GM19324 (cell line): ENCODE results near the gene E2F3.

Experiments used
- ATAC-seq: cut with Tn5 transposase; IDR thresholded peaks from one replicate; pipeline ENCODE4 v1.9.1; 2021; ENCODE audit warnings: mild to moderate bottlenecking, moderate library complexity; ENCODE audit not compliant: unreplicated experiment, low FRiP score

The E2F3 gene

DNA sequence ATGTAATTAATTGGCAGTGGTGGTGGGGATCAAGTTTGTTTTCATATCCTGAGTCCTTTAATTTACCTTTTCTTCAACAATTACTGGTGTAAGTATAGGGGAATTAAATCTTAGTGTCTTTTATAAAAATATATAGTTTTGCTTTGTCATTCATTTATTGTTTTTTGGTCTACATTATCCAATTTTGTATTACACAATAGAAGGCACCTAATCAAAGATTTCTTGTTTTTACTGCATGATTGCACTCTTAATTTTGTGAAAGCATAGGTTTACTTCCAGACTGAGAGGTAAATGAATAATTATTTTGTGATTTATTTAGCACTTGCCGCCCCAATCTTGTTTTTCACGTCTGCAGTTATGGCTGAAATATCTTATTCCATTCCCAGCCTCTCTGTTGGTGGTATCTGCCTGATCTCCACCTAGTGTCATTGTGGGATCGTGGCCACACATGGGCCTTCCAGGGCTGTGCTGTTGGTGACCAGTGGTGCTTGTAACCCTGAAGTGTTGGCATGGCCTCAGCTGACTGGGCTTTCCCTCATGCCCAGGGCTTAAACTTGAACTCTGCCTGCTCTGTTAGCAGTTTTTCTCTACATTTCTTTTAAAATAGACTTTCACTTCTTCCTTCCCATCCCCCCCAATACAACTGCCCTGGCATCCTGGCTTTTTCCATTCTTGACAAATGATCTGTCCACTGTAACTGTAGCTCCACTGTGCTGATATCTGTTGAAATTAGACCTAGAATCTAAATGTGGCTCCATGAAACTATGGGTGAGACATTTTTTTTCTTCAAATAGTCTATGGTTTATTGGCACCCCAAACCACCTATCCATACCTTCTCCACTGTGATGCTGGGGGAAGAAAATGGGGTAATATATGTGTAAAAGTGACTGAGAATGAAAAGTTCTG lies 24.8 kb downstream of the E2F3 start:
- ATAC-seq, result no peak

DNA sequence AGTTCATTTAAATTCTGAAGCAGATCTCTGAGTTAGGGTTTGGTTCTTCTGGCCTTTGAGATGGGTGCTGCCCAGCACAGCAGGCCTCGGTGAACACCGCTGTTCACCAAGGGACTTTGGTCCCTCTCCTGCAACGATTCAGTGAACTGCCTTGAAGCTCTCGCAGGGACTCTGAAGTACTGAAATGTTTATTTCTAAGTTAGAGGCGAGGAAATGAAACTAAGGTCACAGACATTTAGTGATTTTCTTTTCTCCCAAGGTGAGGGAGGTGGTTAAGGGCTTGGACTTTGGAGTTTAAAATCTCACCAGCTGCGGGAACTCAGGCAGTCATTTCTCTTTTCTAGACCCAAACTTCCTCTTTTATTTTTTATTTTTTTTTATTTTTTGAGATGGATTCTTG lies 26.2 kb downstream of the E2F3 start:
- ATAC-seq, result peak; percentile 87

DNA sequence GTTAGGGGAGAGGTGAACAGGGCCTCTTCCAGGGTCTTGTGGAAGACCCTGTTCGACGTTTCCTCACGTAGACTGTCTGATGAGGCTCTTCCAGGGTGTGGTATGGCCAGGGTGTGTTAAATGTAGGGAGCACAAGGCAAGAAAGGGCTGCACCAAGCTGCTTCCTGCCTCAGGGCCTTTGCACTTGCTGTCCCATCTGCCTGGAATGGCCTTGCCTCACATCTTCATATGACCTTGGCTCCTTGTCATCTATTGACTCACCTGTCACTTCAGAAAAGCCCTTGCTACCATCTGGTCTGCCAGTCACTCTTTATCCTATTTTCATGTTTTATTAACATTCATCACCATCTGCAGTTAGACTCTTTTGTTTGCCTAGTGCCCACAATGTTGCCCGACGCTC lies 31.0 kb downstream of the E2F3 start:
- no peak for ATAC-seq

DNA sequence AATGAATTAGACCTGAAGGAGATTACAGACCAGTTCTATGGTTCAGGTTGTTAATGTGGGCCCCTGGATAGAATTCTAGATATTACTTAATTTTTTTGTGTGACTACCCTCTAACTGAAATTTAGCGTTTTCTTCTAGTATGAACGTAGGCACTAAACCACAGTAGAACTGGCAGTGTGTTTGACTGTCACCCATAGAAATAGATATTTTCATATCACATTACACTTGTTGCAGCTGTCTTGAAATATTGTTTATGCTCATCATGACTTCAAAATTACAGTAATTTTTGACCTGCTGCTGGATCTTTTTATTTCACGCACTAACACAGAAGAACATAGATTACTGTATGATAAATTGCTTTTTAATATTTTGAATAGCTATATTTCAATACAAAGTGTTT lies 31.6 kb downstream of the E2F3 start:
- no peak for ATAC-seq

DNA sequence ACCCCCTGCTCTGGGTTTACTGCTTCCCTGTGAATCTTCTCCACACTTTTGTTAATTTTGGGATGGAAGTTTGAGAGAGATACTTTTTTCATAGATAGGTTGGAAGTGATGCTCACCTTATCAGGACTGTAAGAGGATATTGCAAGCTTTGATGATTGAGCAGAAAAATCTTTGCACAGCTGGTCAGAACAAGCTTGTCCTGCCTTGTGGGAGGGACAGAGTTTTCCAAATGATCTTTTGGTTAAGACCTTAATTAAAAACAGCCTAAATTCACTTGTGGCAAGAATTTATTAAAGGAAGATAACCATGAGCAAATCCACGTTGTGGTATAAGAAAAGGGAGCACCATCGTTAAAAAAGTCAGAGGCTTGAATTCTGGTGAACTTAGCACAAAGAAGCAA lies 32.2 kb downstream of the E2F3 start:
- no peak for ATAC-seq

DNA sequence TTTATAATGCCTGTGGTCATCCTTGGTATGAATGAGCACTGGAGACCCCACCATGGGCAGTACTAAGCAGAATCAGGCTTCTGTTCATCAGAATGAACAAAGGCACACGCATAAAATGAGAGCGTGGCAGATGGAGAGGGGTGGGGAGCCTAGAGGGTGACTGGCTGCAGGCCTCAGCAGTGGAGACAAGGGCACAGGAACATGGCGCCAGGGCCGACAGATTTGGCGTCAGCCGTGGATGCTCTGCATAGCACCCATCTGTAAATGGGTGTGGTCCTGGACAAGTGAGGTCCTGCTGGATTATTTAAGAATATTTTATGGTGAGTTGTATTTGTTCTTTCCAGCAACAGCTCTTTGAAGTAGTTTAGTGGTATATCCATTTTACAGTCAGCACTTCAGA lies 33.1 kb downstream of the E2F3 start:
- no peak for ATAC-seq

DNA sequence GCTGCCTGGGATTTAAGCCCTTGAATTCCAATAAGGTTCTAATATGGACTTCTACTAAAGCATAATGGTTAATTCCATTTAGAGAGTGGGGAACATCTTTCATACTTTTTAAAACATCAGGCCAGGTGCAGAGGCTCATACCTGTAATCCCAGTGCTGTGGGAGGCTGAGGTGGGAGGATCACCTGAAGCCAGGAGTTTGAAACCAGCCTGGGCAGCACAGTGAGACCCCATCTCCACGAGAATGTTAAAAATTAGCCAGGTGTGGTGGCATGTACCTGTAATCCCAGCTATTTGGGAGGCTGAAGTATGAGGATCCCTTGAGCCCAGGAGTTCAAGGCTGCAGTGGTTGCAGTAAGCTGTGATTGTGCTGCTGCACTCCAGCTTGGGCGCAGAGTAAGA lies 35.0 kb downstream of the E2F3 start:
- ATAC-seq, result no peak

DNA sequence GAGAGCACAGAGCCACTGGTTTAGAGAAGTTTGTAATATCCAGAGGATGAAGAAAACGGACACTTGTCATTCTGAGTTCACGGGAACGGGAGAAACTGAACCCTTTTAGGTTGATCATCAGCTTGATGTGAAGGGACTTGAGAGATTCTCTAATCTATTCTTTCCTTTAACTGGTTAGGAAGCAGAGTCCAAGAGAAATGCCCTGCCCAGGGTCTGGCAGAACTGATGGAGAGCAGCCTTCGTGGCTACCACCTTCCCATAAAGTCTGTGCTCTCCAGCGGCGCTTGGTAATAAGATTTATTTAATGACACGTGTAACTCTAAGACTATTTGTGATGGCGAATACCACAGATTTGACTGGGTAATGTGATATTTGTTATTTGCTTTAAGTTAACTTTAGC lies 36.0 kb downstream of the E2F3 start:
- ATAC-seq, result no peak

DNA sequence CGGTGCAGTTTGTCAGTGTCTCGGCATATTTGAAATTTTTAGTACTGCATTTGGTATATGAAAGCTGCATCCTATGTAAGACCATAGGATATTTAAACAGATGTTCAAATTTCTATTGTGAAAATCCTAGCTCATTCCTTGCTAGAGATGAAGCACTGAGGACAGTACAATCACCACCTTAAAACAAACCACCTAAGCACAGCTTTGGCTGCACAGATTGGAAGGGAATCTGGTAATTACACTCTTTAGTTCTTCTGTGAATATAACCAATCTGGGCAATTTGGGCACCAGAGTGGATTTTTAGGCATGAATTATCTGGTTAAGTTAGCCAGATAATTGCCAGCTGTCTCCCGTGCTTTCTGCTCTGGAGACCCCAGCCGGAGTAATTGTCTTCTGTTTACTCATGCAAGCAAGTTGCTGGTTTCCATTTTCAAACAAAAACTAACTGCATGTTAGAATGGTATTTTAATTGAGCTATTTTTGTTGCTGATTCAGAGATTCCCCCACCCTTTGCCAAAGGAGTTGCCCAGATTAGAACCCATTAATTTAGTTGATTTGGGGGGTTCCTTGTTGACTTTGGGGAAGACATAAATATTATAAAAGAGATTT lies 36.9 kb downstream of the E2F3 start:
- no peak for ATAC-seq

DNA sequence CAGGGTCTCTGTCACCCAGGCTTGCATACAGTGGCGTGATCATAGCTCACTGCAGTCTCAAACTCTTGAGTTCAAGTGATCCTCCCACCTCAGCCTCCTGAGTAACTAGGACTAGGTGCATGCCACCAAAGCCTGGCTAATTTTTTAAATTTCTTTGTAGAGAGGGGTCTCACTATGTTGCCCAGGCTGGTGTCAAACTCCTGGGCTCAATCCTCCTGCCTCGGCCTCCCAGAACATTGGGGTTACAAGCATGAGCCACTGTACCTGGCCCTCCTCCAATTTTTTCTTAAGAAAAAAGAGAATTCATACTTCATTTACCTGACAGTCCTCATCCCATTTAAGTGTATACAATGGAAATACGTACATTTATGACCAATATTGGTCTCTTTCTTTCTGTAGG lies 37.9 kb downstream of the E2F3 start:
- ATAC-seq, result no peak

DNA sequence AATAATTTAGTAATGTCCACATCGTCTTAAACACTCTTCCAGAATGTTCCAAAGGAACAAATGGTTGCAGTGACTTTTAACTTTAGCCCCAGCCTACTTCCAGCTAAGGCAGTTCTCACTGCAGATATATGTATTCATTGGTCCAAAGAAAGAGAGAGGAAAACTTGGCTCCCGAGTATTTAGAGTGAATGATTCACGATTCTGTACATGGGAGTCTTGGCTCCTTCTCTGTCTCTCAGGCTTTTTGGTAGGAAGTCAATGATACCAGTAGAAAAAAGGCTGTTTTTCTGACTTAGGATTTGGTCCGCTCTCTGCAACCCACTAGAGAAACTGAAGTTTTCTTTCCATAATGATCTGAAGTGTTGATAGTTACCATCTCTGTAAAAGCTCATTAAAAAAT lies 38.6 kb downstream of the E2F3 start:
- ATAC-seq, result no peak

DNA sequence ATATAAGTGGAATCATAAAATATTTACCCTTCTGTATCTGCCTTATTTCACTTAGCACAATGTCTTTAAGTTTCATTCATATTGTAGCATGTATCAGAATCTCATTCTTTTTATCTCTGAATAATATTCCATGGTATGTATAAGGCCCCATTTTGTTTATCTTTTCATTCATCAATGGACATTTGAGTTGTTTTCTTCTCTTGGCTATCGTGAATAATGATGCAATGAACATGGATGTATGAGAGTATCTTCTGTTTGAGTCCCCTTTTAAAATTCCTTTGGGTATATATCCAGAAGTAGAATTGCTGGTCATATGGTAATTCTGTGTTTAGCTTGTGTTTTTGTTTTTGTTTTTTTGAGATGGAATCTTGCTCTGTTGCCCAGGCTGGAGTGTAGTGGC lies 39.6 kb downstream of the E2F3 start:
- no peak for ATAC-seq

DNA sequence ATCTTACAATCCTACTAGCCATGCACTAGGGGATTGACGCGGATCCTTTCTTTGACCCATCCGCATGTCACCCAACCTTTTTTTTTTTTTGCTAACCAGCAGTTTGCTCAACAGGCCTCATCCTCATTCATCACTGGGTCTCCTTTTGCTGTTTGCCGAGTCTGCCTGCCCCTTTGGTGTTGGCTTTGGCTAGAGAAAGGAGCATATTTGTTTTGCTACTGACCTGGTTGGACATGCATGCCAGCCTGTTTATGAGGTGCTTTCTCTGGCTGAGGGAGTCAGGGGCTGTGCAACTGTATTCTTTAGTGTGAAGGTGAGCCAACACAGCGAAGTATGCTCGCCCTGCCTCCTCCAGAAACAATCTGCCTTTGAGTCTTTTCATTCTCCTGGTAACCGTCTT lies 40.2 kb downstream of the E2F3 start:
- ATAC-seq, result no peak

DNA sequence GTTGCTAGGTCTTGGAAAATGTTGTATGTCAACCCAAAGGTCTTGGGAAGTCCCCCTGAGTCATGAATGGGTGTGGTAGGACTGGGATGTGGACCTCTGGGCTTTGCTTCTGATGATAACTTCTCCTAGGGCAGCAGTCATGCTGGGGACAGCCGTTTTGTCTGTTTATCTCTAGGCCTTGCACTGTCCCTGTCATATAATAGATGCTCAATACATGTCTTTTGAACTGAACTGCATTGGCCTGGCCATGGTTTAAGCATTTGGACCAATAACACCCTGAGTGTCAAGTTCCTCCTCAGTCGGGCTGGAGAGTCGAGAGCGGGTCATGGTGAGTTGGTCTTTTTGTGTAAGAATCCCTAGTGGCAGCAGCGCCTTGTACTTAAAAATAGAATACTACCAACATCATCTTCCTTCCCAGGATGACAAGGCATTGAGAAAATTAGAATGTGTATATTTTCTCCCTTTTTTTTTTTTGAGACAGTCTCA lies 43.1 kb downstream of the E2F3 start:
- no peak for ATAC-seq

DNA sequence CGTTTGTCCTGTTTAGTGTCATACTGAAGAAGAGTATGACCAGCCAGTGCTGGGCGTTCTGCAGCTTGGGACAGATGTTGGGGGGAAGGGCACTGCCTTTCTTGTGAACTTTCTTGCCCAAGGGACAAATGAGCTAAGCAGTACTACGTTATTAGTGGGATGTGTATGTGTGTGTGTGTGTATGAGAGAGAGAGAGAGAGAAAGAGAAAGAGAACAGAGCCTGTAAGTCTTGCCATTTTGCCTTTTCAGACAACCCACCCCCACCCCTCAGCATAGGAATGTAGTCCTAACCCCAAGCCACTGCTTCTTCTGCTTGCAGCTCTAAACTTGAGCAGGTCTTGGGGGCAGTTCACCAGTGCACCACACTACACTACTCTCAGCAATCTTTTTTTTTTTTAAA lies 45.5 kb downstream of the E2F3 start:
- ATAC-seq, result no peak

DNA sequence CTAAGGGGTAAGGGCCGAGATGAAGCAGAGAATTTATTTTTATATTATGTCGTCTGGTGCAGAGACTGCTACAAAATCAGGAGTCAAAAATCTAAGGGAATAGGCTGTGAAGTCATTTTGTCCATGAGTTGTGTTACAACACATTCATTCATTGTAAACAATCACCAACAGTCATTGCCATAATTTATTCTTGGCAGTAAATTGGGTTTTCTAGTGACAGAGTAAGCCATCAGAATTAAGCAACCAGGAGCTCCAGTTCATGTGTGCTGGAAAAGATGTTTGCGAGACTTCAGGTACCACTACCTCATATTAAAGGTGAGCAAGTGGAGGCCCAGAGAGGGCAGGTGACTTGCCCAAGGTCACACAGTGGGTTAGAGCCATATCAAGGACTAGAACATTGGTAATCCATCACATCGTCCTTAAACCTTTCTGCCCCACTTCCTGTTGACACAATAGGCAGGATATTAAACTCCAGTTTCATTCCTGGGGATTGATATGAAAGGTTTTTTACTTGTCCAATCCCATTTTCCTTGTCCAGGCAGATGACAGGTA lies 46.0 kb downstream of the E2F3 start:
- ATAC-seq, result no peak

DNA sequence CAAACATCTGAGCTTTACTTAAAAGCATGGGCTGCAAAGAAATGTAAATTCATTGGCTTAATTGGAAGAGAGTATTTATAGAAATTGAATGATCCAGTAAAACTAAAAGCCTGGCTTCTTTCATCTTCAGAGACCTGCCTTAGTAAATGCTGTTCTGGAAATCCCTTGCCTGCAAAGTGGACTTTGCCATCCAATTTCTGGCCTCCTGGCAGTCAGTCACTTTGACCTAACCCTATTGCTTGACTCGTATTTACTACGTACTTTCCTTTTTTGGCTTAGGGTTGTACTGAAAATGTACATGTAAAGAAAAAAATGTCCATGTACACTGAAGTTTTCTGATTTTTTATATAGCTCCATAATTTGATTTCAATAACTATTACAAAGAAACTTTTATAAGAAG lies 47.1 kb downstream of the E2F3 start:
- ATAC-seq, result no peak

DNA sequence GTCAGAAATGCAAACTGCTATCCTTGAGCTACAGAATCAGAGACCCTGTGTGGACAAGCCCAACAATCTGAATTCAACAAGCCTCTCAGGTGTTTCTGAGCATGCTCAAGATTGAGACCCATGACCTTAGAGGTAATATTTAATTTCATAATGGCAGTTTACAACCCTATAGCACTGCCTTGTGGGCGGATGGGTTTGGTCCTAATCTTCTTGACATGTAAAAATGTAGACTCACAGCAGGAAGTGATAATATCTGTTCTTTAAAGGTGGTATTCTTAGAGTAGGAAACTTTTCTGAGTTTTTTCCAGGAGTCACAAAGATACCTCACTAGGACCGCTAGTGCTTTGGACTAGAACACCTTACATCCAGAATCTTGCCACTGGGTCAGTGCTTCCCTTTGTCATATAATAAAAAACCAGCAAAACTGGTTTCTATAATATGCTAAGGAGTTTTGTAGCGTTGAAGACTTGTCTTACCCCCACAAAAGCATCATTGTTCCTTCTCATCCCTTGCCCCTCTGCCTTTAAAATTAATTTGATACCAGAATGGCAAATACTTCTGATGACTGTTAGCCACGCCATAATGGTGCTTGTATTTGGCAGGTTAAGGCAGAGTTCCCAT lies 52.6 kb downstream of the E2F3 start:
- no peak for ATAC-seq

DNA sequence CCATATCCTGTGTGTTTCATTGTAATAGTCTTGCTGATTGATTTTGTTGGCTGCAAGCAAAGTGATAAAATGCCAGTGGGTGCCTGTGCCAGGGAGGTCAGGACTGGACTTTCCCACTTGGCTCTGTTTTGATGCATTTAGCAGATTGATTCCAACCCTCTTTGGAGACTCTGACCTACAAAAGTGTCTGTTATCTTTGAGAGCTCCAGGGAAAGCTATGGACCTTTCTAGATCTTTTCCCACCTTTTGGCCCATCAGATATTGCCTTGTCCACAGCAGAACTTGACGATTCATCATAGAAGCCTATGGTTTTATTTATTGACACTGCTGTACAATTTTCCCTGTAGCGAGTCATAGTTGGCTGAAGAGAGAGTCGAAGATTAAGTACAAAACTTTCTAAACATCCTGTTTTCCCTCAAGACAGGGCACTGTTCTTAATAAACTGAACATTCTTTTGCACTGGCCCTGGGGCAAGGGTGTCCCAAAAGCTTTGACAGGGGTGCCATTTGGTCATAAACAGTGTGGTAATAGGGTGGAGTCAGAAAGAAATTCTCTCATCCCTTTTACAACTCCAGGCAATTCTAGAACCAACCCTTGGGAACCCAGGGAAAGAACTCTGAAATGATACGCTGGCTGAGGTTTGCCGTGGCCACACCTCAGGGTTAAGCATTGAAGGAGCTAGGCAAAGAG lies 53.7 kb downstream of the E2F3 start:
- no peak for ATAC-seq

DNA sequence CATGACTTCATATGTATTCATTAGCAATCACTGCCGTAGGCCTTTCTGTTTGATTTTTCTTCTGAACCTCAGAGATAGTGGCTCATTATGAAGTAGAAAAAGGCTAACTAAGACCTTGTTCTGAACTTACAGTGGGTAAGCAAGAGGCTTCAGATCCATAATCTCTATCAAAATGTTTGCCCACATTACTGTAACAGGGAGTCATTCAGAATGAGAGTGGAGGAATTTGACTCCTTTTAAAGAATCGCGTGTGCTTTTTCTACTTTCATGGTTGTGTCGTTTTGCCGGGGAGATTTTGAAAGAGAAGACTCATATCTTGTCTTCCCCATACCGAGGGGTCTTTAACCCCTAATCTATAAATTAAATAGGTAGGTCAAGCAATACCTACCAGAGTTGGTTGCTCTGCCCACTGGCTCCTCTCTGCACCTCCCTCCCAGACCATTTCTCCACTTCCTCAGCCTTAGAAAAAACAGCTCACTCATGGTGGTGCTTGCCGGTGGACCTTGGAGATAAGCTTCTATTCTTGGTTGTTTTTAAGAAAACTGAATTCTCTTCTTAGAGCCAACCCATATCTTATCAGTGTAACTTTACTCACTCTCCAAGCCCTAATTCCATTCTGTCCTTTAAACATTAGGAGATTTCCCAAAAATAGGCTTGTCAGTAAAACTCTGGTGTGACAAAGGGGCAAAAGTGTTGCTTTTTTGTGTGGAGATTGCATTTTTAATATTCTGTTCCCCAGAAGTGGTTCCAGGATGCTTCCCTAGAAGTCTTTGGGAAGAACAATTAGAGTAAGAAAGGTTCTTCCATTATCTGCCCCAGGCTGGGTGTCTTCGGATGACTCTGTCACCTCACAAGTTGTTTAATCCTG lies 56.6 kb downstream of the E2F3 start:
- no peak for ATAC-seq
